ENCODE measurements around the gene SLX9.

The SLX9 gene

DNA sequence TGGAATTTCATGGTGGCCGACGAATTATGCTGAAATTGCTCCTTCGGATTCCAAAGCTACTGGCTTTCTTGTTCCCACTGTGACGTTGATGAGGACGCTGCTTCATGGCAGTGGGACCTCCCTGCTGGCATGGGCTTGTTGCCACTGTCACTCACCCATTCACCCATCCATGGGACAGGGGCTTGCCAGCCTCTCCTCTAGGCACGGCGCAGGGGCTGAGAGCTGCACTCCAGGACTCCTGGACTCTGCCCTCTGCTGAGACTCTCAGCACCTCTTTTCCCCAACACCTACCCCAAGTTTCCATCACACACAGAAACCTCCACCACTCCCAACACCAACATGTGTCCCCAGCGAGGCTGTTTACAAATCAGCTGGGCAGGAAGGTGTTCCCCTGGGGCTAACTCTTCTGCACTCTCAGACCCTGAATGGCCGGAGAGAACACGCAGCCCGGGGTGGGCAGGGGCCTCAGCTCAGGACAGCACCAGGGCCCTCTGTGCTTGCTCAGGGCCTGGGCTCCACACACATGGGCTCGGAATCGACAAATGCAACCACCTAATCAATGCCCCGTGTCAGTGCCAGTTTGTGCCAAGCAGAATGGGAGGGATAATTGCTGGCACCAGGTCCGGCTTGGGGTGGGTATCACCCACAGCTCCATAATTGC lies 22.3 kb upstream of the SLX9 start:
- no peak overlapping the region for H3K4me3 ChIP-seq (replicated peaks in 1 of 2; ENCODE audit: low read depth in 2 of 2, low read length in 2 of 2)
- no peak for DNase-seq (ENCODE audit: low read depth in 2 of 2)
- TF ChIP-seq, protein P1, sequence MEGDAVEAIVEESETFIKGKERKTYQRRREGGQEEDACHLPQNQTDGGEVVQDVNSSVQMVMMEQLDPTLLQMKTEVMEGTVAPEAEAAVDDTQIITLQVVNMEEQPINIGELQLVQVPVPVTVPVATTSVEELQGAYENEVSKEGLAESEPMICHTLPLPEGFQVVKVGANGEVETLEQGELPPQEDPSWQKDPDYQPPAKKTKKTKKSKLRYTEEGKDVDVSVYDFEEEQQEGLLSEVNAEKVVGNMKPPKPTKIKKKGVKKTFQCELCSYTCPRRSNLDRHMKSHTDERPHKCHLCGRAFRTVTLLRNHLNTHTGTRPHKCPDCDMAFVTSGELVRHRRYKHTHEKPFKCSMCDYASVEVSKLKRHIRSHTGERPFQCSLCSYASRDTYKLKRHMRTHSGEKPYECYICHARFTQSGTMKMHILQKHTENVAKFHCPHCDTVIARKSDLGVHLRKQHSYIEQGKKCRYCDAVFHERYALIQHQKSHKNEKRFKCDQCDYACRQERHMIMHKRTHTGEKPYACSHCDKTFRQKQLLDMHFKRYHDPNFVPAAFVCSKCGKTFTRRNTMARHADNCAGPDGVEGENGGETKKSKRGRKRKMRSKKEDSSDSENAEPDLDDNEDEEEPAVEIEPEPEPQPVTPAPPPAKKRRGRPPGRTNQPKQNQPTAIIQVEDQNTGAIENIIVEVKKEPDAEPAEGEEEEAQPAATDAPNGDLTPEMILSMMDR (IDR thresholded peaks at IDR 0.05; ENCODE audit: low read depth, low read length), result no peak

DNA sequence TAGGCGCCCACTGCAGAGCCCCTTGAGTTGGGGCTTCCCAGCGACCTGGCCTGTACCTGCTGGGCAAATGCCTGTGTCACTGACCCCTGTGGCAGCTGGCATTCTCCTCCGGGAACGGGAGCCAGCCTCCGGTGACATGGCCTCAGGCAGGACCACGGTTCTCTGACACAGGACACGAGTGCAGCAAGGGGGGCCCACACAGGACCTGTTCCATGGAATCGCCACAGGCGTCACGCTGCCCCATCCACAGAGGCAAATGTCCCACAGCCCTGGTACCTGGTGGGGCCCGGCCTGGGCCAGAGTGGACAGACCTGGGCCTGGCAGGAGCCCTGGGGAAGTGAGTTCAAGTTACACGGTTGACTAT lies 21.7 kb upstream of the SLX9 start:
- H3K4me3 ChIP-seq (replicated peaks in 1 of 2; ENCODE audit: low read depth in 2 of 2, low read length in 2 of 2), result no peak overlapping the region
- no peak for DNase-seq (ENCODE audit: low read depth in 2 of 2)
- TF ChIP-seq, protein P1 (IDR thresholded peaks at IDR 0.05; ENCODE audit: low read depth, low read length), result no peak

DNA sequence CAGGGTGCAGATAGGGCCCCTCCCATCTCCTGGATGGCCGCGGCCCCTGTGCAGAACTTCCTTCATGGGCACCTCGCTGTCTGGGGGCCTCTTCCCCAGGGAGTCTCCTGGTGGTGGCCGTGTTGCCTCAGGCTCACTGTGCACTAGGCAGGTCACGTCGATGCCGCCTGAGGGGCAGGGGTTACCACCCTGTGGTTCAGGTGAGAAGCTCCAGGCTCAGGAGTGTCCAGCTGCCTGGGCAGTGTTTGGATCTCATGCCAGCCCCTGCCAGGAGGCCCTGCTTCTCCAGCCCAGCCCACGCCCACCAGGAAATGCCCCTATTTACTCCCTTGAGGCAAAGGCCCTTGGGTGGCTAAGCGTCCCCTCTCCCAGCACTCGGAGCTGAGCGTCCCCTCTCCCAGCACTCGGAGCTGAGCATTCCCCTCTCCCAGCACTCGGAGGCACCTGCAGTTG lies 21.2 kb upstream of the SLX9 start:
- TF ChIP-seq, protein P1 (IDR thresholded peaks at IDR 0.05; ENCODE audit: low read depth, low read length), result no peak
- DNase-seq (ENCODE audit: low read depth in 2 of 2), result no peak

DNA sequence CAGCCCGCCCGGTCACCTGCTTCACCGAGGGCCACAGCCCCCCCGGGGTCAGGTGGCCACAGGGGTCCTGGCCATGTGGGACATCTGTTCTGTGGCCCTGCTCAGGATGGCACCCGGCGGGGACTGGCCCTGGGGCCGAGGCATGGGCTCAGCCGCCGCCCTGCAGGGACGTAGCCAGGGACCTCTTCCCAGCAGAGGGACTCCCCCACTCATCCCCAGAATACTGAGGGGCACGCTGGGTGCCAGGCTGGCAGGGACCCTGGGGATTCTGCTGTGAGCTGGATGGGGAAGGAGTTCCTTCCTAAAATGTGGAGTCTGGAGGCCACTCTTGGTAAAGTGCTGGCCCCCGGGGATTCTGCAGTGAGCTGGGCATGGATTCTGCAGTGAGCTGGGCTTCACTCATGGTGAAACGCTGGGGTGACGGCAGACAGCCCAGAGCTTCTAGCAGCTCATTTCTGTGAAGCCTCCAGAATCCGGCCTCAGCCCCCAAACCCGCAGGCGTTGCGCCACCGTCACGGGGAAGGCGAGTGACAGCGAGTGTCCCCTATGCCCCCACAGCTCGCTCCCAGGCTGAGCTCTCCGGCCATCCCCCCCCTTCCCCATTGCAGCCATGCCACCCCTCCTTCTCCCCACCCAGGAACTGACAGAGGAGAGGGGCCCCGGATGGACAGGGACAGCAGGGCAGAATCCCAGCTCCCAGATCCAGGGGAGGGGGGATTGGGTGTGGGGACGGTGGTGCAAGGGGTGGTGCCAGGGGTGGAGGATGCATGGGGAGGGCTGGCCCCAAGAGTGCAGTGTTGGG lies 20.5 kb upstream of the SLX9 start:
- TF ChIP-seq, protein P1 (IDR thresholded peaks at IDR 0.05; ENCODE audit: low read depth, low read length), result no peak
- DNase-seq (ENCODE audit: low read depth in 2 of 2), result no peak
- no peak overlapping the region for H3K4me3 ChIP-seq (replicated peaks in 1 of 2; ENCODE audit: low read depth in 2 of 2, low read length in 2 of 2)

More for the DNA sequence above, 21.2 kb upstream of the SLX9 start:
- H3K4me3 ChIP-seq (replicated peaks in 1 of 2; ENCODE audit: low read depth in 2 of 2, low read length in 2 of 2), result no peak overlapping the region

DNA sequence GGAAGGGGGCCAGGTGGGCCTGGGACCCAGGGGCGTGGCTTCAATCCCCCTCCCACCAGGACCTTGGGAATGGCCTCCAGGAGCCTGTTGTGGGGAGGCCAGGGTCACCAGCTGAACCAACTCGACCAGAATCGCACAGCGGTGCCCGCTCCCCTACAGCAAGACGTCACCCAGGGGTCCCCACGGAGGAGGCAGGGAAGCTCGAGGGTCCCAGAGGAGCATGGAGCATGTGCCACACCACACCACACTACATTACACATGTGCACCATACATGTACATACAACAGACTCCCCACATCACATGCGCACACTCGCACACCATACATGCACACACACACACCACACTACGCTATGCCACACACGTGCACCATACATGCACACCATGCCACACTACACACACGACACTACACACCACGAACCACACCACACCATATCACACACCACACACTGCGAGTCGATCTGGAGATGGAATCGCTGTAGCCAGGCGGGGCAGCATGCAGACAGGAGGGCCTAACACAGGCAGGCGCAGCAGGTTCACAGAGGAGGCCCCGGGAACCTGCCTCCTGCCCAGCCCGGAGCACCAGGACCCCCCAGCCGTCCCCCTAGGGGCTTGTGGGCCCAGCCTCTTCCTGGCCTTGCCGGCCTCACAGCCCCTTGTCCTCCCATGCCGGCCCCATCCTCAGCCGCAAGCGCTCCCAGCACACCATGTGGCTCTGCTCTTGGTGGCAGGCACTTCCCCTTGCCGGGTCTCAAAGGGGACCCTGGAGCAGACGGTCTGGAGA lies 19.7 kb upstream of the SLX9 start:
- no peak overlapping the region for H3K4me3 ChIP-seq (replicated peaks in 1 of 2; ENCODE audit: low read depth in 2 of 2, low read length in 2 of 2)
- TF ChIP-seq, protein P1 (IDR thresholded peaks at IDR 0.05; ENCODE audit: low read depth, low read length), result no peak
- DNase-seq (ENCODE audit: low read depth in 2 of 2), result no peak

DNA sequence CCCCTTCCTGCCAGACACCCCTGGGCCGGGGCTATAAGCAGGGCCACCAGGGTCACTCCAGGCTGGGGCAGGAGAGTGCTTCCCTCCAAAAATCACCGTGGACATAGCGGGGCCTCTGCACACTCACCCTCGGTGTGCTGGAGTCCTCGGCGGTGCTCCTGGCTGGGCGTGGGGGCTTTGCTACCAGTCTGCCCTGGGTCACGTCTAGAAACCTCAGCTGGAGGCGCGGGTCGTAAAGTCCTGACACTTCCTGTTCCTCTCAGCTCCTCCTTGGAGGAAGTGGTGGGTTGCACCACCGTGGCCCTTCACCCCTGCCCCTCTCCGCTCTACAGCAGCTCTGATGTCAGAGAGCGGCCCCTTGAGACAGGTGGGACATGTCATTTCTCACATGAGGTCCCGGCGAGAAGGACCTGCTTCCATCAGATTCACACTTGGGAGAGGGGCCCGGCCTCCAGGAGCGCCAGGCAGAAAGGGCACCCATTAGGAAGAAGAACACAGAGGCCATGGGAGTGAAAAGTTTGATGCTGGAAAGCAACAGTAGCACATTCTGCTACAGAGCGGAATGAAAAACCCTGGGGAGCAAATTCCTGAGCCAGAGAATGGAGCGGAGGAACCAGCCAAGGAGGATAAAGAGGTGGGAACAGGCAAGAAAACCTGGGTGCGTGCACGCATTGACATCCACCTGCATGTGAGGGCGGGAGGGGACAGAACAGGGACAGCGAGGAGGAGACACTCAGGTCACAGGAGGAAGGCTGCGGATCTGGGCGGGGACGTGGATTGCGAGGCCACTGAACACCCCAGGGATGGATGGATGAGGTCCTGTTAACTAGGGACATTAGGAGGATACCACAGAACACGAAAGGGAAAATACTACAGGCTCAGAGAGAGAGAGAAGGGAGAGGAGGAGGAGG lies 18.9 kb upstream of the SLX9 start, which contains the start of gene ITGB2:
ITGB2 (minus strand) TSS at position 206 of the 911 bp plus-strand sequence. CDS start 10,117 bp downstream, outside the sequence.
- DNase-seq (ENCODE audit: low read depth in 2 of 2), result no peak
- TF ChIP-seq, protein P1 (IDR thresholded peaks at IDR 0.05; ENCODE audit: low read depth, low read length), result no peak
- no peak within 1 kb of the TSS for H3K4me3 ChIP-seq (replicated peaks in 1 of 2; ENCODE audit: low read depth in 2 of 2, low read length in 2 of 2)

All from cardiac fibroblast (primary cell).